ENCODE measurements around the gene KLRC4. TPM values are rescaled to one million over a fixed set of nuclear protein-coding genes. Genes with fewer than 3 reads are reported as not detected.
"Not testable (repeated sequence)": the region's sequence is repeated elsewhere in the genome, so short reads cannot be mapped to it uniquely, and the experiment has no call there.

Gene KLRC4
- total RNA-seq, result 1 to 10 TPM; 3.6 to 4.9 TPM

GRCh38 chr12:10409392-10409791, at the start of gene KLRC4:
KLRC4 (minus strand) TSS chr12:10409757; CDS start chr12:10409575, 182 bp downstream.
- POLR2A ChIA-PET, result interaction anchor here (1.1 to 1.5 kb wide), 3 partner anchors 15 to 145 kb away, joined by 4 to 11 read pairs (median 5); no protein-coding TSS in a partner anchor

GRCh38 chr12:10457760-10458159, 48.2 kb upstream of the KLRC4 start:
- CTCF ChIA-PET, result interaction anchor here (1.2 kb wide), 2 partner anchors 91 to 222 kb away, joined by 3 read pairs; no protein-coding TSS in a partner anchor
- H3K4me3 Mint-ChIP-seq, result no peak overlapping the region
- peaks cover 17% of the 10 kb centered on the region for H3K4me1 Mint-ChIP-seq (ENCODE audit: low read depth)
- H3K27ac Mint-ChIP-seq, result no peak overlapping the region
- peaks cover 66% of the 10 kb centered on the region for H3K9me3 Mint-ChIP-seq (ENCODE audit: insufficient read depth)
- POLR2A ChIA-PET, result no interaction called here
- H3K36me3 Mint-ChIP-seq (ENCODE audit: low read depth), result peaks cover 59% of the 10 kb centered on the region
- ATAC-seq (no peak), DNase-seq (no peak)
- H3K27me3 Mint-ChIP-seq (ENCODE audit: low read depth), result no peaks in the 10 kb centered on the region

More at GRCh38 chr12:10409392-10409791, at the start of gene KLRC4:
- Mint-ChIP-seq H3K27ac (peak within 1 kb of the TSS; percentile 86), H3K4me3 (peak within 1 kb of the TSS; percentile 77), H3K27me3 (ENCODE audit: low read depth) (no peaks in the 10 kb centered on the region), H3K9me3 (ENCODE audit: insufficient read depth) (no peaks in the 10 kb centered on the region), H3K4me1 (ENCODE audit: low read depth) (peaks cover 27% of the 10 kb centered on the region), H3K36me3 (ENCODE audit: low read depth) (peaks cover 32% of the 10 kb centered on the region)
- CTCF ChIA-PET, result no interaction called here
- DNase-seq (peak; percentile 49), ATAC-seq (peak; percentile 63)

- H3K9me3 Mint-ChIP-seq (ENCODE audit: insufficient read depth), result peaks cover 59% of the 10 kb centered on the region
Measured at GRCh38 chr12:10456856-10457255, 47.3 kb upstream of the KLRC4 start.

GRCh38 chr12:10455766-10456165, 46.2 kb upstream of the KLRC4 start:
- peaks cover 55% of the 10 kb centered on the region for H3K9me3 Mint-ChIP-seq (ENCODE audit: insufficient read depth)
- H3K4me3 Mint-ChIP-seq, result no peak overlapping the region
- H3K36me3 Mint-ChIP-seq (ENCODE audit: low read depth), result peaks cover 54% of the 10 kb centered on the region
- H3K4me1 Mint-ChIP-seq (ENCODE audit: low read depth), result peaks cover 17% of the 10 kb centered on the region
- ChIA-PET CTCF (no interaction called here), POLR2A (no interaction called here)
- no peaks in the 10 kb centered on the region for H3K27me3 Mint-ChIP-seq (ENCODE audit: low read depth)
- ATAC-seq (no peak), DNase-seq (no peak)
- no peak overlapping the region for H3K27ac Mint-ChIP-seq

More at GRCh38 chr12:10456856-10457255, 47.3 kb upstream of the KLRC4 start:
- ChIA-PET POLR2A (no interaction called here), CTCF (no interaction called here)
- no peak for DNase-seq
- no peak for ATAC-seq
- Mint-ChIP-seq H3K27me3 (ENCODE audit: low read depth) (no peaks in the 10 kb centered on the region), H3K4me3 (no peak overlapping the region), H3K4me1 (ENCODE audit: low read depth) (peaks cover 17% of the 10 kb centered on the region), H3K36me3 (ENCODE audit: low read depth) (peaks cover 54% of the 10 kb centered on the region), H3K27ac (no peak overlapping the region)

- no peaks in the 10 kb centered on the region for H3K27me3 Mint-ChIP-seq (ENCODE audit: low read depth)
- peak overlapping the region; percentile 26 for H3K27ac Mint-ChIP-seq
- no peak overlapping the region for H3K4me3 Mint-ChIP-seq
- POLR2A ChIA-PET, result no interaction called here
- peaks cover 53% of the 10 kb centered on the region for H3K36me3 Mint-ChIP-seq (ENCODE audit: low read depth)
- DNase-seq, result no peak
- ATAC-seq, result no peak
- CTCF ChIA-PET, result no interaction called here
- H3K4me1 Mint-ChIP-seq (ENCODE audit: low read depth), result peaks cover 17% of the 10 kb centered on the region
- H3K9me3 Mint-ChIP-seq (ENCODE audit: insufficient read depth), result peaks cover 43% of the 10 kb centered on the region
Measured at GRCh38 chr12:10454531-10454930, 45.0 kb upstream of the KLRC4 start.

GRCh38 chr12:10453156-10453555, 43.6 kb upstream of the KLRC4 start, which contains the start of gene KLRC1:
KLRC1 (minus strand) TSS chr12:10453377; CDS start chr12:10451156, 2,221 bp downstream.
- ChIA-PET POLR2A (no interaction called here), CTCF (interaction anchor here (0.7 to 1.5 kb wide), 2 partner anchors 14 to 200 kb away, joined by 3 to 4 read pairs; no protein-coding TSS in a partner anchor)
- H3K27me3 Mint-ChIP-seq (ENCODE audit: low read depth), result no peaks in the 10 kb centered on the region
- peaks cover 39% of the 10 kb centered on the region for H3K9me3 Mint-ChIP-seq (ENCODE audit: insufficient read depth)
- H3K4me1 Mint-ChIP-seq (ENCODE audit: low read depth), result peaks cover 16% of the 10 kb centered on the region
- H3K4me3 Mint-ChIP-seq, result peak within 1 kb of the TSS; percentile 8
- DNase-seq, result no peak
- peaks cover 51% of the 10 kb centered on the region for H3K36me3 Mint-ChIP-seq (ENCODE audit: low read depth)
- ATAC-seq, result no peak
- H3K27ac Mint-ChIP-seq, result no peak within 1 kb of the TSS

- ATAC-seq (no peak), DNase-seq (no peak)
- Mint-ChIP-seq H3K36me3 (ENCODE audit: low read depth) (peaks cover 18% of the 10 kb centered on the region), H3K27me3 (ENCODE audit: low read depth) (no peaks in the 10 kb centered on the region), H3K4me3 (no peak overlapping the region), H3K4me1 (ENCODE audit: low read depth) (peaks cover 15% of the 10 kb centered on the region), H3K9me3 (ENCODE audit: insufficient read depth) (peaks cover 9% of the 10 kb centered on the region), H3K27ac (peak overlapping the region; percentile 32)
- CTCF ChIA-PET, result no interaction called here
- POLR2A ChIA-PET, result no interaction called here
Measured at GRCh38 chr12:10448236-10448635, 38.7 kb upstream of the KLRC4 start.

- CTCF ChIA-PET; DNase-seq; H3K9me3 Mint-ChIP-seq (ENCODE audit: insufficient read depth); H3K27ac Mint-ChIP-seq; POLR2A ChIA-PET; H3K4me3 Mint-ChIP-seq; H3K27me3 Mint-ChIP-seq (ENCODE audit: low read depth): not testable (repeated sequence)
- Mint-ChIP-seq H3K4me1 (ENCODE audit: low read depth) (peaks cover 12% of the 10 kb centered on the region), H3K36me3 (ENCODE audit: low read depth) (peaks cover 15% of the 10 kb centered on the region)
- ATAC-seq, result peak; percentile 79
Measured at GRCh38 chr12:10446052-10446451, 36.5 kb upstream of the KLRC4 start.

GRCh38 chr12:10441144-10441543, 31.6 kb upstream of the KLRC4 start:
- CTCF ChIA-PET; H3K36me3 Mint-ChIP-seq (ENCODE audit: low read depth); H3K27me3 Mint-ChIP-seq (ENCODE audit: low read depth); H3K27ac Mint-ChIP-seq; POLR2A ChIA-PET; H3K4me1 Mint-ChIP-seq (ENCODE audit: low read depth); H3K4me3 Mint-ChIP-seq; DNase-seq; H3K9me3 Mint-ChIP-seq (ENCODE audit: insufficient read depth); ATAC-seq: not testable (repeated sequence)

GRCh38 chr12:10439608-10440274, 30.2 kb upstream of the KLRC4 start:
- H3K4me1 Mint-ChIP-seq (ENCODE audit: low read depth); H3K9me3 Mint-ChIP-seq (ENCODE audit: insufficient read depth); CTCF ChIA-PET; DNase-seq; H3K27me3 Mint-ChIP-seq (ENCODE audit: low read depth); H3K4me3 Mint-ChIP-seq; H3K36me3 Mint-ChIP-seq (ENCODE audit: low read depth); ATAC-seq; H3K27ac Mint-ChIP-seq; POLR2A ChIA-PET: not testable (repeated sequence)

GRCh38 chr12:10437601-10438000, 28.0 kb upstream of the KLRC4 start:
- CTCF ChIA-PET; H3K27ac Mint-ChIP-seq; DNase-seq; H3K27me3 Mint-ChIP-seq (ENCODE audit: low read depth); H3K4me3 Mint-ChIP-seq; H3K36me3 Mint-ChIP-seq (ENCODE audit: low read depth); POLR2A ChIA-PET; H3K9me3 Mint-ChIP-seq (ENCODE audit: insufficient read depth); H3K4me1 Mint-ChIP-seq (ENCODE audit: low read depth): not testable (repeated sequence)
- ATAC-seq, result peak; percentile 57

GRCh38 chr12:10435816-10436215, 26.3 kb upstream of the KLRC4 start, which contains the start of gene KLRC2:
KLRC2 (minus strand) TSS chr12:10436010; CDS start chr12:10435986, 24 bp downstream.
- H3K4me3 Mint-ChIP-seq, result peak within 1 kb of the TSS; percentile 17
- DNase-seq (peak; percentile 31), ATAC-seq (peak; percentile 66)
- H3K9me3 Mint-ChIP-seq (ENCODE audit: insufficient read depth); POLR2A ChIA-PET; H3K27me3 Mint-ChIP-seq (ENCODE audit: low read depth); H3K4me1 Mint-ChIP-seq (ENCODE audit: low read depth); CTCF ChIA-PET; H3K27ac Mint-ChIP-seq; H3K36me3 Mint-ChIP-seq (ENCODE audit: low read depth): not testable (repeated sequence)
